Activated T-cell treated with anti-CD3 and anti-CD28 coated beads, Interleukin-2, amount 50 U/mL, for 4 hours (primary cell): Measurements from ENCODE around the gene MAN1C1. TPM values are rescaled to one million over a fixed set of nuclear protein-coding genes. Genes with fewer than 3 reads are reported as not detected.

Experiments
- ATAC-seq, 2 donors: fragments of 200-7000 bp; cut with Tn5 transposase; one replicate each; pipeline ENCODE4 v1.10.0; 2021
- DNase-seq: peaks from one replicate; pipeline ENCODE4 v3.0.0-alpha.2; 2020
- H3K27me3 Mint-ChIP-seq: one replicate; pipeline ENCODE4 v1.8.0; 2021; ENCODE audit warnings: low read depth, mixed read lengths
- H3K36me3 Mint-ChIP-seq: one replicate; pipeline ENCODE4 v1.8.0; 2022; ENCODE audit warnings: mixed read lengths; ENCODE audit not compliant: insufficient read depth
- H3K4me1 Mint-ChIP-seq: one replicate; pipeline ENCODE4 v1.8.0; 2021; ENCODE audit warnings: low read depth, mixed read lengths
- H3K4me3 Mint-ChIP-seq: one replicate; pipeline ENCODE4 v1.8.0; 2021; ENCODE audit warnings: mild to moderate bottlenecking, moderate library complexity, mixed read lengths
- H3K9me3 Mint-ChIP-seq: one replicate; pipeline ENCODE4 v1.8.0; 2021; ENCODE audit warnings: mixed read lengths
- total RNA-seq, 3 donors: library from RNA; stranded (reverse); gene quantifications; one replicate each; pipeline ENCODE4 v1.2.1, GENCODE V29; 2021

MAN1C1 gene
- total RNA-seq, 3 donors from 2014 or later = 2.7 to 5.7 (median 3.1) TPM

GRCh38 chr1:25760122-25760719 is 143.6 kb downstream of the MAN1C1 start:
- H3K36me3 Mint-ChIP-seq = peaks cover 5% of the 10 kb centered on the region
- ATAC-seq (no peak), DNase-seq (no peak)
- H3K27me3 Mint-ChIP-seq = no peaks in the 10 kb centered on the region
- no peak overlapping the region for H3K4me3 Mint-ChIP-seq
- no peaks in the 10 kb centered on the region for H3K9me3 Mint-ChIP-seq
- H3K4me1 Mint-ChIP-seq = peaks cover 12% of the 10 kb centered on the region

- Mint-ChIP-seq H3K36me3 (peaks cover 5% of the 10 kb centered on the region), H3K27me3 (no peaks in the 10 kb centered on the region), H3K4me1 (peaks cover 10% of the 10 kb centered on the region), H3K4me3 (no peak overlapping the region), H3K9me3 (no peaks in the 10 kb centered on the region)
- DNase-seq = no peak
- ATAC-seq = no peak
Measured at GRCh38 chr1:25760871-25761270, 144.3 kb downstream of the MAN1C1 start.

DNA sequence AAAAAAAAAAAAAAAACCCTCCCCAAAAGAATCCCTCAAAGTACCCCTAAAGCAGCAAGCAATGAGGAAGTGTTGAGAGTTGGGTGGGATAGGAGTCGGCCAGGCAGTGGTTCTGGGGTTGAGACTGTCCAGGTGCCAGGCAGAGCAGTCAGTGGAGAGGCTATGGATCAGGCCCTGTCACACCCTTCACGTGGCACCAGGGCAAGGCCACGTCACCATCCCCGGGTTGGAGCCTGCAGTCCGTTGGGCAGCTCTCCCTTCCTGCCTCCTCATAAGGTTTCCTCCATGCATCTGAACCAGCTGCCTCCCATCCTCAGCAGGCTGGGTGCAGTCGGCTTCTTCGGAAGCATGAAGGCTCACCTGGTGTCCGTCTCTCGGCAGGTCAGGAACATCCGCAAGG is 146.9 kb downstream of the MAN1C1 start:
- DNase-seq (no peak), ATAC-seq (no peak)
- Mint-ChIP-seq H3K4me1 (peaks cover 12% of the 10 kb centered on the region), H3K4me3 (no peak overlapping the region), H3K9me3 (no peaks in the 10 kb centered on the region), H3K27me3 (no peaks in the 10 kb centered on the region), H3K36me3 (peaks cover 5% of the 10 kb centered on the region)

DNA sequence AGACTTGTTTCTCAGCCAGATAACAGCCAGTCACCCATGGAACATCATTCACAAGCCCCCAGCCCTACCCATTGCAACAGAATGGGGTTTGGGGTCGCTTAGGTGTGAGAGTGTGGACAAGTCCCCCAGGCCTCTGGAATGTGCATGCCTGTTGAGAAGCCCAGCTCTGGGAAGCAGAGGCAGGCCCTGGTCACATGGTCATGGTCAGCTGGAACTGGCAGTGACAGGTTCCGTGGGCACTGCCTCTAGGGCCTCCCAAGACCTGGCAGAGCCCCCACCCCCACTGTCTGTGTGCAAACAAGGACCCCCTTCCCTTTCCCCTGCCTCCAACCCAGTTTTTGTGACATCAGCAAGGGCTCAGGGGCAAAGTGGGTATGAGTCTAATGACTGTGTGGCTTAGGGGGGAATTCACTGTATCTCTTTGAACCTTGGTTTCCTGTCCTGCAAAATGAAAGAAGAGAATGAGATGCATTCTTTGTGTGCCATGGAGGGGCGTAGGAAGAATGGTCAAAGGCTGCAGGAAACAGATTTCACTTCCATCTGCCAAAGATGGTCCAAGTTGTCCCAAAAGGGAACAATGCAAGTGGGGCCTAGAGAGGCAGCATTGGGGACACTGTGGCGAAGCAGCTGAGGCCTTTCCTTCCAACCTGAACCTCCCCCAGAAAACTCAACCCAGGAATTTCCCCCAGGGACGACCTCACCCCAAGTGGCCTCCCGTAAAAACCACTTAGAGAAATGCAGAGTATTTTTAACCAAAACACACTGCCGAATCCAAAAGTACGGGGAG is 148.7 kb downstream of the MAN1C1 start:
- no peak for DNase-seq
- Mint-ChIP-seq H3K27me3 (no peaks in the 10 kb centered on the region), H3K36me3 (peaks cover 2% of the 10 kb centered on the region), H3K9me3 (no peaks in the 10 kb centered on the region), H3K4me1 (peaks cover 24% of the 10 kb centered on the region), H3K4me3 (no peak overlapping the region)
- no peak for ATAC-seq

GRCh38 chr1:25765923-25766589 is 149.5 kb downstream of the MAN1C1 start:
- ATAC-seq (no peak), DNase-seq (no peak)
- H3K4me3 Mint-ChIP-seq = no peak overlapping the region
- no peaks in the 10 kb centered on the region for H3K27me3 Mint-ChIP-seq
- no peaks in the 10 kb centered on the region for H3K9me3 Mint-ChIP-seq
- H3K4me1 Mint-ChIP-seq = peaks cover 32% of the 10 kb centered on the region
- H3K36me3 Mint-ChIP-seq = no peaks in the 10 kb centered on the region

DNA sequence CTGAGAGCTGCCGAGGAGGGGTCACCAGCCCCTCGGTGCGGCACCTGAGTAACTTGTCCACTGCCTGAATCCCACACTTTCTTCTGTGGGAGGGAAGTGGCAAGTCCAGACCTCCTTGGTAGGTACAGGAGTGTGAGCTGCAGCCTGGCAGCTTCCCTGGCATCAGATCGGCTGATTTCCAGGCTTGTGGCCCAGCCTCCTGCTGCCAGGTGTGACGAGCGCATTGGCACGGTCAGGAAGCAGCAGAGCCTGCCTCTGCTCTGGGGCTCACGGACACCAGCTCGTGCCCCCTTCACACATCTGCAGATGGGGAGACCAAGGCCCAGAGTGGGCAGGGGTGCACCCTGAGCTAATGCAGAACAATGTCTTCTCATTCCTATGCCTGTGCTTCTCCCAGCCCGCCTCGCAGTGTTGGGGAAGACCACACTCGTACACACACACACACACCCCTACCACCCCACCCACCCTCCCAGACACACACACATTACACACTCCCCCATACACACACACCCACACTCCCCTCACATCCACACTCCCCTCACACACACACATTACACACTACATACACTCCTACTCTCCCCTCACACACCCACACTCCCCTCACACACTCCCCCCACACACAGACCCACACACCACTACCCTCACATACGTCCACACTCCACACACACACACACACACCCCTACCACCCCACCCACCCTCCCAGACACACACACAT is 150.3 kb downstream of the MAN1C1 start:
- Mint-ChIP-seq H3K4me1 (peaks cover 39% of the 10 kb centered on the region), H3K9me3 (no peaks in the 10 kb centered on the region)
- no peak for ATAC-seq

GRCh38 chr1:25767437-25767770 is 150.8 kb downstream of the MAN1C1 start:
- H3K36me3 Mint-ChIP-seq = peaks cover 9% of the 10 kb centered on the region
- no peak overlapping the region for H3K4me3 Mint-ChIP-seq
- DNase-seq = no peak
- no peaks in the 10 kb centered on the region for H3K27me3 Mint-ChIP-seq
- ATAC-seq = no peak
- peaks cover 45% of the 10 kb centered on the region for H3K4me1 Mint-ChIP-seq
- no peaks in the 10 kb centered on the region for H3K9me3 Mint-ChIP-seq

More for the DNA sequence above, 150.3 kb downstream of the MAN1C1 start:
- Mint-ChIP-seq H3K27me3 (no peaks in the 10 kb centered on the region), H3K36me3 (peaks cover 5% of the 10 kb centered on the region), H3K4me3 (no peak overlapping the region)
- DNase-seq = no peak

DNA sequence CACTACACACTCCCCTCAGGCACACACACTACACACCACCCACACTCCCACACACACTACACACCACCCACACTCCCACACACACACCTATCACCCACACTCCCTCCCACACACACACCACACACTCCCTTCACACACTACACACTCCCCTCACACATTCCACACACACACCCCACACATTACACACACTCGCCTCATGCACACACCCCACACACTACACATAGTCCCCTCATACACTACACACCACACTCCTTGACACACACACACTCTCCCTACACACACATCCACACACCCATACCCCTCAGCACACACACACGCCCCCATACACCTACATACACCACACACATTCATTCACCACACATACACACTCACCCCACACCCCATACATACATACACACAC is 152.4 kb downstream of the MAN1C1 start:
- Mint-ChIP-seq H3K4me3 (no peak overlapping the region), H3K27me3 (no peaks in the 10 kb centered on the region), H3K36me3 (peaks cover 12% of the 10 kb centered on the region), H3K9me3 (no peaks in the 10 kb centered on the region), H3K4me1 (peaks cover 61% of the 10 kb centered on the region)
- ATAC-seq = no peak
- DNase-seq = no peak

- Mint-ChIP-seq H3K27me3 (no peaks in the 10 kb centered on the region), H3K9me3 (no peaks in the 10 kb centered on the region), H3K4me3 (no peak overlapping the region), H3K4me1 (peaks cover 69% of the 10 kb centered on the region), H3K36me3 (peaks cover 12% of the 10 kb centered on the region)
- DNase-seq (no peak), ATAC-seq (no peak)
Measured at GRCh38 chr1:25769625-25770383, 153.2 kb downstream of the MAN1C1 start.

- no peaks in the 10 kb centered on the region for H3K9me3 Mint-ChIP-seq
- DNase-seq (no peak), ATAC-seq (no peak)
- H3K27me3 Mint-ChIP-seq = no peaks in the 10 kb centered on the region
- H3K4me3 Mint-ChIP-seq = peak overlapping the region; percentile 22
- H3K36me3 Mint-ChIP-seq = peaks cover 12% of the 10 kb centered on the region
- peaks cover 74% of the 10 kb centered on the region for H3K4me1 Mint-ChIP-seq
Measured at GRCh38 chr1:25770541-25771220, 154.1 kb downstream of the MAN1C1 start.

- Mint-ChIP-seq H3K4me3 (peak overlapping the region; percentile 22), H3K4me1 (peaks cover 71% of the 10 kb centered on the region), H3K36me3 (peaks cover 12% of the 10 kb centered on the region), H3K27me3 (no peaks in the 10 kb centered on the region), H3K9me3 (no peaks in the 10 kb centered on the region)
- no peak for ATAC-seq
- DNase-seq = no peak
Measured at GRCh38 chr1:25771221-25772114, 154.9 kb downstream of the MAN1C1 start.

DNA sequence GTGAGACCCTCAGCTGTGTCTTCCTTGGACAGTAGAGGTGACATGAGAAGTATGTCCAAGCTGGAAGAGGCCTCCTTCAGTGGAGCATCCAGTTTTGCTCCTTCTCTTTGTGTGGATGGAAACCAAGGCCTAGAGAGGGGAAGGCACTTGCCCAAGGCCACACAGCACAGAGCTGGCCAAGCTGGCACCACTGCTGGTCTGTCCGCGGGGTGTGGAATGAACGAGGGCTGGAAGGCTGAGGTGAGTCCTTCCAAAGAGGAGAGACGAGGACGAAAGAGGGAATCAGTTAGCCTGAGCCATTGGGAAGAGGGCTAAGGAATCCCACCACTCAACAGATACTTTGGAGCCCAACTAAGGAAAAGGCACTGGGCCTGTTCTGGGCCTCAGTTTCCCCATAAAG is 155.6 kb downstream of the MAN1C1 start:
- Mint-ChIP-seq H3K4me3 (no peak overlapping the region), H3K36me3 (peaks cover 12% of the 10 kb centered on the region), H3K27me3 (no peaks in the 10 kb centered on the region), H3K9me3 (no peaks in the 10 kb centered on the region), H3K4me1 (peaks cover 69% of the 10 kb centered on the region)
- DNase-seq = no peak
- no peak for ATAC-seq
